Activated CD8-positive, alpha-beta T cell treated with anti-CD3 and anti-CD28 coated beads for 36 hours (primary cell): ENCODE measurements around the gene PCDHB9. TPM values are rescaled to one million over a fixed set of nuclear protein-coding genes. Genes with fewer than 3 reads are reported as not detected.
"Not testable (repeated sequence)": the region's sequence is repeated elsewhere in the genome, so short reads cannot be mapped to it uniquely, and the experiment has no call there.

Source experiments
- ATAC-seq: fragments of 200-7000 bp; cut with Tn5 transposase; one replicate; pipeline ENCODE4 v1.10.0; 2021; ENCODE audit warnings: mild to moderate bottlenecking, moderate library complexity
- CTCF ChIA-PET: fragments of 350-600 bp; sonication (Branson Sonifier 250); formaldehyde crosslinking; loops from one replicate; lab custom pipeline; 2021; ENCODE audit warnings: antibody characterized with exemption; lab: Charles Lee
- POLR2A ChIA-PET: fragments of 350-600 bp; sonication (Branson Sonifier 250); formaldehyde crosslinking; loops from one replicate; lab custom pipeline; 2021; ENCODE audit warnings: antibody characterized with exemption; lab: Charles Lee
- DNase-seq: peaks from one replicate; pipeline ENCODE4 v3.0.0-alpha.2; 2020
- H3K27ac Mint-ChIP-seq: one replicate; pipeline ENCODE4 v1.8.0; 2021; ENCODE audit warnings: mild to moderate bottlenecking, mixed read lengths
- H3K27me3 Mint-ChIP-seq: one replicate; pipeline ENCODE4 v1.8.0; 2021; ENCODE audit warnings: mixed read lengths
- H3K36me3 Mint-ChIP-seq: one replicate; pipeline ENCODE4 v1.8.0; 2021; ENCODE audit warnings: low read depth, mixed read lengths
- H3K4me1 Mint-ChIP-seq: one replicate; pipeline ENCODE4 v1.8.0; 2021; ENCODE audit warnings: low read depth, mixed read lengths
- H3K4me3 Mint-ChIP-seq: one replicate; pipeline ENCODE4 v1.8.0; 2021; ENCODE audit warnings: mild to moderate bottlenecking, moderate library complexity, mixed read lengths
- H3K9me3 Mint-ChIP-seq: one replicate; pipeline ENCODE4 v1.8.0; 2021; ENCODE audit warnings: mixed read lengths
- CTCF ChIP-seq: fragments of 200-600 bp; IDR thresholded peaks from one replicate; pipeline ENCODE4 v1.8.0; 2022; ENCODE audit warnings: antibody characterized with exemption, mild to moderate bottlenecking
- intact Hi-C: fragments of 100-400 bp; cut with micrococcal nuclease; formaldehyde crosslinking; loops from one replicate; pipeline ENCODE4 v1.10.0; 2022
- total RNA-seq, 2 experiments: library from RNA; stranded (reverse); gene quantifications; one replicate each; pipeline ENCODE4 v1.2.3, GENCODE V29; 2021

PCDHB9 gene
- total RNA-seq, 2 experiments from 2014 or later: not detected

- ATAC-seq: no peak
- no peak within 1 kb of the TSS for H3K4me3 Mint-ChIP-seq
- peaks cover 3% of the 10 kb centered on the region for H3K36me3 Mint-ChIP-seq
- DNase-seq: peak; percentile 33
- CTCF ChIA-PET: interaction anchor here (0.7 to 1.7 kb wide), 10 partner anchors 9 to 349 kb away, joined by 3 to 7 read pairs (median 4); partner anchors contain the start of genes PCDHB14, PCDHB15, PCDHGB7 and TAF7
- H3K9me3 Mint-ChIP-seq: peaks cover 2% of the 10 kb centered on the region
- TF ChIP-seq CTCF: peak; percentile 44
- intact Hi-C loops: no loop called here
- peaks cover 37% of the 10 kb centered on the region for H3K27me3 Mint-ChIP-seq
- POLR2A ChIA-PET: no interaction called here
- H3K4me1 Mint-ChIP-seq: no peaks in the 10 kb centered on the region
- no peak within 1 kb of the TSS for H3K27ac Mint-ChIP-seq
These were observed 21.5 kb downstream of the PCDHB9 start, which contains the start of gene PCDHB12 for GRCh38 chr5:141208478-141208877. PCDHB12 (plus strand) TSS chr5:141208719; CDS start chr5:141208908, 189 bp downstream.

GRCh38 chr5:141210281-141210680 is 23.3 kb downstream of the PCDHB9 start:
- H3K36me3 Mint-ChIP-seq, POLR2A ChIA-PET, intact Hi-C loops, H3K4me1 Mint-ChIP-seq, H3K9me3 Mint-ChIP-seq, H3K4me3 Mint-ChIP-seq, H3K27ac Mint-ChIP-seq, ATAC-seq, CTCF ChIA-PET, DNase-seq: not testable (repeated sequence)
- peaks cover 49% of the 10 kb centered on the region for H3K27me3 Mint-ChIP-seq

- ATAC-seq, POLR2A ChIA-PET, H3K27ac Mint-ChIP-seq, intact Hi-C loops, DNase-seq, H3K4me1 Mint-ChIP-seq, H3K9me3 Mint-ChIP-seq, H3K4me3 Mint-ChIP-seq, H3K36me3 Mint-ChIP-seq, CTCF ChIA-PET: not testable (repeated sequence)
- peaks cover 51% of the 10 kb centered on the region for H3K27me3 Mint-ChIP-seq
These were observed 23.9 kb downstream of the PCDHB9 start for GRCh38 chr5:141210849-141211248.

GRCh38 chr5:141213656-141214339 is 26.8 kb downstream of the PCDHB9 start, which contains the start of gene PCDHB13:
PCDHB13 (plus strand) TSS chr5:141213919; CDS start chr5:141214124, 205 bp downstream.
- H3K4me3 Mint-ChIP-seq, POLR2A ChIA-PET, H3K27ac Mint-ChIP-seq, ATAC-seq, intact Hi-C loops, H3K4me1 Mint-ChIP-seq: not testable (repeated sequence)
- Mint-ChIP-seq H3K9me3 (peaks cover 11% of the 10 kb centered on the region), H3K27me3 (peaks cover 48% of the 10 kb centered on the region), H3K36me3 (peaks cover 10% of the 10 kb centered on the region)
- CTCF ChIA-PET: interaction anchor here (1.1 kb wide), 1 partner anchor 350 kb away, joined by 6 read pairs; no protein-coding TSS in a partner anchor
- DNase-seq: peak; percentile 37

GRCh38 chr5:141214583-141214982 is 27.6 kb downstream of the PCDHB9 start:
- POLR2A ChIA-PET, H3K27ac Mint-ChIP-seq, H3K4me3 Mint-ChIP-seq, CTCF ChIA-PET, intact Hi-C loops, ATAC-seq, H3K4me1 Mint-ChIP-seq, DNase-seq: not testable (repeated sequence)
- H3K9me3 Mint-ChIP-seq: peaks cover 14% of the 10 kb centered on the region
- peaks cover 45% of the 10 kb centered on the region for H3K27me3 Mint-ChIP-seq
- H3K36me3 Mint-ChIP-seq: peaks cover 10% of the 10 kb centered on the region

GRCh38 chr5:141215504-141215903 is 28.5 kb downstream of the PCDHB9 start:
- H3K4me3 Mint-ChIP-seq, H3K27ac Mint-ChIP-seq, intact Hi-C loops, POLR2A ChIA-PET, DNase-seq, ATAC-seq, H3K4me1 Mint-ChIP-seq, CTCF ChIA-PET: not testable (repeated sequence)
- Mint-ChIP-seq H3K36me3 (peaks cover 10% of the 10 kb centered on the region), H3K27me3 (peaks cover 42% of the 10 kb centered on the region), H3K9me3 (peaks cover 16% of the 10 kb centered on the region)

- POLR2A ChIA-PET, H3K36me3 Mint-ChIP-seq, H3K4me3 Mint-ChIP-seq, ATAC-seq, H3K4me1 Mint-ChIP-seq, DNase-seq, CTCF ChIA-PET, intact Hi-C loops, H3K27ac Mint-ChIP-seq: not testable (repeated sequence)
- H3K9me3 Mint-ChIP-seq: peaks cover 14% of the 10 kb centered on the region
- H3K27me3 Mint-ChIP-seq: peaks cover 41% of the 10 kb centered on the region
These were observed 29.1 kb downstream of the PCDHB9 start for GRCh38 chr5:141216035-141216434.
